Hematopoietic multipotent progenitor cell treated with erythropoietin and hydrocortisone succinate and interleukin-3 and kit ligand, for 4 days (in vitro differentiated cells): Measurements from ENCODE around the gene PPIL4.
"Not testable (repeated sequence)": the region's sequence is repeated elsewhere in the genome, so short reads cannot be mapped to it uniquely, and the experiment has no call there.

Source experiments
- DNase-seq: peaks from one replicate; pipeline ENCODE4 v3.0.0-alpha.2; 2015

Gene PPIL4

GRCh38 chr6:149529650-149530049 is 16.2 kb downstream of the PPIL4 start:
- DNase-seq = no peak

- DNase-seq = no peak
Observed at GRCh38 chr6:149515494-149515893, 30.3 kb downstream of the PPIL4 start.

GRCh38 chr6:149513915-149514314 is 31.9 kb downstream of the PPIL4 start:
- no peak for DNase-seq

GRCh38 chr6:149510793-149511512 is 34.9 kb downstream of the PPIL4 start:
- no peak for DNase-seq

- DNase-seq = no peak
Observed at GRCh38 chr6:149508485-149508884, 37.4 kb downstream of the PPIL4 start.

GRCh38 chr6:149503872-149504271 is 42.0 kb downstream of the PPIL4 start:
- DNase-seq = peak; percentile 59

GRCh38 chr6:149503276-149503675 is 42.6 kb downstream of the PPIL4 start:
- no peak for DNase-seq

- DNase-seq = no peak
Observed at GRCh38 chr6:149501768-149502167, 44.1 kb downstream of the PPIL4 start.

GRCh38 chr6:149501201-149501600 is 44.6 kb downstream of the PPIL4 start:
- no peak for DNase-seq

GRCh38 chr6:149500096-149500495 is 45.7 kb downstream of the PPIL4 start:
- no peak for DNase-seq

- DNase-seq = no peak
Observed at GRCh38 chr6:149499066-149499465, 46.8 kb downstream of the PPIL4 start.

GRCh38 chr6:149497365-149497764 is 48.5 kb downstream of the PPIL4 start:
- no peak for DNase-seq

GRCh38 chr6:149496597-149496996 is 49.2 kb downstream of the PPIL4 start:
- not testable (repeated sequence) for DNase-seq

- not testable (repeated sequence) for DNase-seq
Observed at GRCh38 chr6:149495349-149496016, 50.4 kb downstream of the PPIL4 start.

- DNase-seq = not testable (repeated sequence)
Observed at GRCh38 chr6:149494810-149495209, 51.0 kb downstream of the PPIL4 start.

- DNase-seq = no peak
Observed at GRCh38 chr6:149493761-149494320, 52.0 kb downstream of the PPIL4 start.

GRCh38 chr6:149492798-149493343 is 53.0 kb downstream of the PPIL4 start:
- no peak for DNase-seq

GRCh38 chr6:149489967-149490366 is 55.9 kb downstream of the PPIL4 start:
- DNase-seq = no peak

GRCh38 chr6:149488815-149489214 is 57.0 kb downstream of the PPIL4 start:
- DNase-seq = peak; percentile 20

- DNase-seq = no peak
Observed at GRCh38 chr6:149487316-149487715, 58.5 kb downstream of the PPIL4 start.

GRCh38 chr6:149484733-149485700 is 60.8 kb downstream of the PPIL4 start, which contains the start of gene ZC3H12D:
TSS of gene ZC3H12D (minus strand) at chr6:149485014. CDS start at chr6:149474543, 10,471 bp downstream.
- DNase-seq = peak; percentile 76

GRCh38 chr6:149483849-149484655 is 61.8 kb downstream of the PPIL4 start:
- DNase-seq = no peak
